ENCODE results near the gene SYT9. TPM values are rescaled to one million over a fixed set of nuclear protein-coding genes. Genes with fewer than 3 reads are reported as not detected.

The SYT9 gene
- total RNA-seq, 1 donor: 0.09 TPM

- H3K4me3 ChIP-seq (ENCODE audit: low read depth, low read length): no peak overlapping the region
- DNase-seq (ENCODE audit: low read depth): no peak
- no peak for TF ChIP-seq CTCF (IDR thresholded peaks at IDR 0.05; ENCODE audit: insufficient read depth, low read length)
These were observed 246.5 kb downstream of the SYT9 start for GRCh38 chr11:7498193-7498592.

DNA sequence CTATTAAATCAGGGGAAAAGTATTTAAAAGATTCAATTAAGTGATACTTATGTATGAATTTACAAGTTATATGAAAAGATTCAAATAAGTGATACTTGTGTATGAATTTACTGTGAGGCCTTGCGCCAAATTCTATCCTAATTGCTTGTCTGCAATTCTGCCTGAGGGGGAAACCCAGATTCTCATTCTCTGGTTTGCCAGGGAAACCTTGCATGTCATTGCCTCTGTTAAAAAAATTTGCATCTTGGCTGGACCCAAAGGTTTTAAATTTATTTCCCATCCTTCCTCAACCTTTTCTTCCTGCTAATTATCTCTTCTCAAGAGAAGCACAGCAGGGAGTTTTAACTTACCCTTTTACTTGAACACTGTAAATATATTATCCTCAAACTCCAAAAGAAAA lies 247.4 kb downstream of the SYT9 start:
- no peak for DNase-seq (ENCODE audit: low read depth)

GRCh38 chr11:7500251-7500650 lies 248.5 kb downstream of the SYT9 start:
- no peak overlapping the region for H3K4me3 ChIP-seq (ENCODE audit: low read depth, low read length)
- no peak for DNase-seq (ENCODE audit: low read depth)
- no peak for TF ChIP-seq CTCF (IDR thresholded peaks at IDR 0.05; ENCODE audit: insufficient read depth, low read length)

More for the DNA sequence above, 247.4 kb downstream of the SYT9 start:
- H3K4me3 ChIP-seq (ENCODE audit: low read depth, low read length): no peak overlapping the region
- no peak for TF ChIP-seq CTCF (IDR thresholded peaks at IDR 0.05; ENCODE audit: insufficient read depth, low read length)

DNA sequence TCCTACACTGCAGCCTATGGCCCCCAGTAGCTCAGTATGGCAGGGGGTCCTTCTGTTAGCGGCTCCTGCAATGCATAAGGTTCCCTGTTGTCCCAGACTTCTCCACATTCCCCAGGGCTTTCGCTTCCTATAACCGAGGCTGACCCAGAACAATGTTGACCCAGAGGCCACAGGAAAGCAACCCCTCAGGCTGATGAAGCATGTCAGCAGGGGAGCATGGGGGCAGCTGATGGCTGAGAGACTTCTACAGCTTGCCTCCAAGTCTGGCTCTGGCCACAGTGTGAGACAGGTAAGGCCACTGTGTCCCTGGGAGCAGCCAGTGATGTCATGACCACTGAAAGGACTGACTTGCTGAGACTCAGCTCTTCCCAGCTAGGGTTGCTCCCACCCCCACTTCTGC lies 249.5 kb downstream of the SYT9 start:
- no peak for DNase-seq (ENCODE audit: low read depth)
- no peak overlapping the region for H3K4me3 ChIP-seq (ENCODE audit: low read depth, low read length)
- no peak for TF ChIP-seq CTCF (IDR thresholded peaks at IDR 0.05; ENCODE audit: insufficient read depth, low read length)

DNA sequence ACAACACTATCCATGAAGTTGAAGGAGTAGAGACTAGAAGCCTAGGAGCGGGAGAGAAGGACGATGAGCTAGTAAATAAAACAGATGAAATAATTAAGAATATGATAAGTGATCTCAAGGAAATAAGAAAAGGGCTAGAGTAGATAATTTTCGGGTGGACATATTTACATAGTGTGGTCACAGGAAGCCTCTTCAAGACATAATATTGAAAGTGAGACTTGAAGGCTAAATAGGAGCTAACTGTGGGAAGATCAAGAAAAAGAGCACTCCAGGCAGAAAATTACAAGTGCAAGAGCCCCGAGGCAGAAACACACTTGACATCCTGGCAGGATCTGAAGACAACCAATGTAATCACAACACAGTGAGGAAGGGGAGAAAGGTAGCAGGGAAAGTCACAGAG lies 250.2 kb downstream of the SYT9 start:
- no peak for TF ChIP-seq CTCF (IDR thresholded peaks at IDR 0.05; ENCODE audit: insufficient read depth, low read length)
- no peak overlapping the region for H3K4me3 ChIP-seq (ENCODE audit: low read depth, low read length)
- no peak for DNase-seq (ENCODE audit: low read depth)

DNA sequence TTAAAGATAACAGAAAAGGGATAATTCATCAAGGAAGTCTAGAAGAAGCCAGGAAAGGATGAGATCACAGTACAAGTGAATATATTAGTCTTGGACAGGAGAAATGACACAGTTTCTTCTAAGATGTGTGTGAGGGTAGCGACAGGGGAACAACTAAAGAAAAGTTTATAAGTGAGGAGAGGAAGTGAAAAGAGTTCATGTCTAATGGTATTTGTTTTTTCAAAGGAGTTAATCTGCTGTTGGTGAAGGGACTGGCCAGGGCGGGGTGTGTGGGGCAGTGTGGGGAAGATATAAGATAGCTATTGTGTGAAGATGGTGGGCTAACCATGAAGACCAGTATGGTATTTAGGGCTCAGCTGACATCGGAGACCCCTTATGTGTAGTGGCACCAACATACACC lies 254.5 kb downstream of the SYT9 start:
- DNase-seq (ENCODE audit: low read depth): no peak
- TF ChIP-seq CTCF (IDR thresholded peaks at IDR 0.05; ENCODE audit: insufficient read depth, low read length): no peak
- no peak overlapping the region for H3K4me3 ChIP-seq (ENCODE audit: low read depth, low read length)

GRCh38 chr11:7508087-7508486 lies 256.4 kb downstream of the SYT9 start:
- no peak for DNase-seq (ENCODE audit: low read depth)
- TF ChIP-seq CTCF (IDR thresholded peaks at IDR 0.05; ENCODE audit: insufficient read depth, low read length): no peak
- no peak overlapping the region for H3K4me3 ChIP-seq (ENCODE audit: low read depth, low read length)

Data from fibroblast of the aortic adventitia (primary cell).